ACC112 (cell line): Measurements from ENCODE around the gene AFTPH.

ENCODE experiments used
- H2AFZ ChIP-seq: fragments of 200-600 bp; sonication (generic); one replicate; pipeline ENCODE4 v1.6.0; 2017; ENCODE audit warnings: antibody characterized with exemption, low read length; ENCODE audit not compliant: unreplicated experiment
- H3K27ac ChIP-seq: fragments of 200-600 bp; sonication (generic); 2 replicates; pipeline ENCODE4 v1.5.1; 2014; ENCODE audit warnings: low read depth, mild to moderate bottlenecking, antibody characterized with exemption, low read length, moderate library complexity
- H3K27me3 ChIP-seq: fragments of 200-600 bp; sonication (generic); 2 replicates; pipeline ENCODE4 v1.6.1; 2014; ENCODE audit warnings: mild to moderate bottlenecking, antibody characterized with exemption, low read length, moderate library complexity, mixed read lengths; ENCODE audit not compliant: insufficient read depth
- H3K36me3 ChIP-seq: fragments of 200-600 bp; sonication (generic); 2 replicates; pipeline ENCODE4 v1.6.1; 2016; ENCODE audit warnings: mild to moderate bottlenecking, antibody characterized with exemption, low read length, moderate library complexity, mixed read lengths; ENCODE audit not compliant: insufficient read depth
- H3K4me1 ChIP-seq: fragments of 200-600 bp; sonication (generic); one replicate; pipeline ENCODE4 v1.6.1; 2016; ENCODE audit warnings: low read length, mixed read lengths; ENCODE audit not compliant: insufficient read depth, unreplicated experiment, control insufficient read depth
- H3K4me3 ChIP-seq: fragments of 200-600 bp; sonication (generic); 2 replicates; pipeline ENCODE4 v1.5.1; 2014; ENCODE audit warnings: mild to moderate bottlenecking, low read depth, low read length
- H3K79me2 ChIP-seq: fragments of 200-600 bp; sonication (generic); one replicate; pipeline ENCODE4 v1.6.0; 2016; ENCODE audit warnings: low read length; ENCODE audit not compliant: control insufficient read depth, unreplicated experiment, insufficient read depth

AFTPH gene

DNA sequence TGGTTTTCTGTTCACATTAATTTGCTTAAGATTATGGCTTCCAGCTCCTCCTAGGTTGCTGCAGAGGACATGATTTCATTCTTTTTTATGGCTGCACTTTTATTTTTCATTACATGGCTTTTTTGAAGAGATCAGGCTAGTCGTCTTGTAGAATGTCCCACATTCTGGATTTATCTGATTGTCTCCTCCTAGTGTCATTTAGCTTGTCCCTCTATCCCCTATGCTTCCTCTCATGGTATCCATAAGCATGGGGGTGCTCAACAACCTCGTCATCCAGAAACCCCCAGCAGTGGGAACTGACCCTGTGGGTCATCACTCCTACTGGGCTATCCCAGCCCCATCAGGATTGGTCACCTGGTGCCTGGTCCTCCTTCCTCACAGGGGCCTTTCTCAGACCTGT is 80.0 kb downstream of the AFTPH start:
- Histone ChIP-seq H3K36me3 (no peaks in the 10 kb centered on the region), H3K27me3 (peaks cover 4% of the 10 kb centered on the region; the same call in 1 of the 2 replicates), H3K4me1 (no peaks in the 10 kb centered on the region), H3K79me2 (no peaks in the 10 kb centered on the region), H3K27ac (no peak overlapping the region), H2AFZ (no peak overlapping the region), H3K4me3 (no peak overlapping the region)

DNA sequence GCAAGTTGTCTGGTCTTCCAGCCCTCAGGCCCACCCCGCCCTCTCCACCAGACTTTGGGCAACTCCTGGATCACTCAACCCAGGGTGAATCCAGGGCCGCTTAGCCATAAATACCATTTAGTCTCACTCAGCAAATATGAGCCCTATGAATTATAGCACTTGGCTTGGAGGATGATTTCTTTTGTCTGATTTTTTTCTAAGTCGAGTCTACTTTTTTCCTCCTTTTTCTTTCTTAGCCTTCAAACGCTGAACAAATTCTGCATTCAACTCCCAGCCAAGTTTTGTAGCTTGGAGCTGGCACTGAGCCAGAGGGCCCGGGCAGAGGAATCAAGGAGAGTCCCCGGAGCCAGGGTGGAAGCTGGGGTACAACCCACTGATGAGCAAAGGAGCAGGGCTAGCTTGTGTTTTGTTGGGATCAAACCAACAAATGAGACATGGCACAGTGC is 80.9 kb downstream of the AFTPH start:
- Histone ChIP-seq H3K27me3 (0 out of 2 replicates have a peak, but pooled peaks cover 4% of the 10 kb centered on the region), H3K4me3 (no peak overlapping the region), H3K4me1 (peaks cover 3% of the 10 kb centered on the region), H3K79me2 (no peaks in the 10 kb centered on the region), H3K36me3 (no peaks in the 10 kb centered on the region), H2AFZ (no peak overlapping the region), H3K27ac (no peak overlapping the region)

DNA sequence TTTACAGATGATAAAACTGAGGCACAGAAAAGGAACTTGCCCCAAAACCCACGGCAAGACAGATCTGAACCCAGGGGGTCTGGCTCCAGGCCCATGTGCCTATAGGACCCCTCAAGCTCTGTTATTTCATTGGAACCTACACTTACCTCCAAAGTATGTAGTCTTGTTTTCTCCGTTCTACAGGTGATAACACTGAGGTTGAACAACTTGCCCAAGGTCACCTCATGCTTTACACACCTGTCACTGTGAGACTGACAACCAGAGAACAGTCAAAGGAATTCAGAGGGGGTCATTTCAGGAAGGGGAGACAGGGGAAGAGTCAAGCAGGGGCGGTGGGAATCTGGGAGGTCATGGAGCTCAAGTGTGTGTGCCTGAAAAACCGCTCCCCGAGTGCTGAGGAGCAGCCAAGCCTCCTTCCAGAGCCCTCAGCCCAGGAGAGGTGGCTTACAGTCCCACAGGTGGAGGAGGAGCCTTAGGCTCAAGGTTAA is 81.9 kb downstream of the AFTPH start:
- H3K79me2 ChIP-seq = no peaks in the 10 kb centered on the region
- H3K27ac ChIP-seq = no peak overlapping the region
- H3K36me3 ChIP-seq = no peaks in the 10 kb centered on the region
- no peak overlapping the region for H3K4me3 ChIP-seq
- no peak overlapping the region for H2AFZ ChIP-seq
- 0 out of 2 replicates have a peak, but pooled peaks cover 4% of the 10 kb centered on the region for H3K27me3 ChIP-seq
- H3K4me1 ChIP-seq = peaks cover 3% of the 10 kb centered on the region

DNA sequence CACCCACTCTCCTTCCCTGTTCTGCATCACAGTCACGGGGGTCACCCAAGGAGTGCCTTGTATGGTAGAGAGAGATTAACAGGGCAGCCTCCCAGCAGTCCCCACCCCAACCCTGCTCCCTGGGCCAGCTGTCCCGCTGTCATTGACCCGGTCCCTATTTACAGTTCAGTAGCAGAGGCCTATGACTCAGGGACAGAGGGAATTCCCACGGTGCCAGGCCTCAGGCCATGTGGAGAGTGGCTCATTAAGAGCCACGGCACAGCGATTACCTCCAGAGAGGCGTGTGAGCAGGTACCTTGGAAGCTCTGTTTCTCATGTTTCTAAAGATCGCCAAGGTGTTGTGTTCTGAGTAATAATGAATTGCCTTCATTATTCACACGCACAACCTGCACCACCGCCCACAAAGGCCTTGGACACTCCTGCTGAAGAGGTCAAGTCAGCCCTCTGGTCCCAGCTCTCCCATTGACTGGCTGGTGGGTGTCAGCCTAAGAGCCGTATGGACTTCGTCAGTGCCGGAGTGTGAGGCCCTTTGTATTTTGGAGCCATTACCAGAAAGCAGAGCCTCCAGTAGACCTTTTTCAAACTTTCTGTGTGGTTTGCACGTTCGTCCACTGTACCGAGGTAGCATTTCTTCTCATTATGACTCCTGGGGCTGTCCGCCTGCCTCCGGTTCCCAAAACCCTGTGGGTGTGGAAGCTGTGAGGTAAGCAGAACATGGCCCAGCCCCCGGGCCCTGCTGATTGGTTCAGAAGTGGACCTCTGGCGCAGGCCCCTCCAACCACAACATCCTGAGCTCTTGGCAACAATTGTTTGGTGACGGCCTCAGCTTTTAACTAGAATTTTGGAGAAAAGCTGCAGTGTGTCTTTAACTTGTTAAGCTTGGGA is 82.6 kb downstream of the AFTPH start:
- Histone ChIP-seq H3K4me3 (no peak overlapping the region), H3K36me3 (no peaks in the 10 kb centered on the region), H3K27ac (no peak overlapping the region), H3K4me1 (peaks cover 3% of the 10 kb centered on the region), H2AFZ (no peak overlapping the region), H3K27me3 (peaks cover 7% of the 10 kb centered on the region), H3K79me2 (no peaks in the 10 kb centered on the region)

DNA sequence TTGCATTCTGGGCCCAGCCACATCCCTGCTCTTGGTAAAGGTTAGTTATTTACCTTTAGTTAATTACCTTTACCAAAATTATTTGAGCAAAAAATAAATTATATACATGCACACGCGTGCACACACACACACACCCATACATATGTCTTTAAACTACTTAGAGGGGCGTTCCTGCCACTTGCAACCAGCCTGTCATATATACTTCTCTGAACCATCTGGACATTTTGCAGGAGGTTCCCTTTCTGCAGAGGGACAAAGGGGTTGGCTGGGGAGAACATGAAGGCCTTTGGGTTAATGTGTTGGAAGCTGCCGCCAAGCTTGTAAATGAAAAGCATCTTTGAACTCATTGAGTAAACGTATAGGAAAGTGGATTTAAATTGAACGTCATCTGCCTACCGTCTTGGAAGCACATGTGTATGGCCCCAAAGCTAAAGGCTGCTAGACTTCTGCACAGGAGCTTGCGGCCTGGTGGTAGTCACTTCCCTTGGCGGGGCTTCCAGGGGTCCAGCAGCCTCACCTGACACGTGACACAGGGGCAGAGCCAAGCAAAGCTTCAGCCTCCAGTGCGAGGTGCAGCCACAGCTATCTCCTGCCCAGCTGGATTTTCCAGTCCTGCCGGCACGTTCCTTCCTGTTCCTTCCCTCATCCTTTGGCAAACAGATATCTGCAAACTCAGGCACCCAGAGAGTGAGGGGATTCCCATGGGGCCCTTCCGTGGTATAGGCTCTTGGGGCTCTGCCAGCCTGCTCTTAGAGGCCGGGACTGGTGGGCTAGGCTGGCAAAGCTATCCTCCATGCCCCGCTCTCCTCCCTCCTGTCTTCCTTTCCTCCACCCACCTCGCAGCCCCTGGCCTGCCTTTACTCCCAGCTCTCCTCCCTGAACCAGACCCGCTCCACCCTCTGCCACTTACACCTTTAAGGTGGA is 83.5 kb downstream of the AFTPH start:
- Histone ChIP-seq H3K4me1 (peaks cover 3% of the 10 kb centered on the region), H2AFZ (no peak overlapping the region), H3K36me3 (no peaks in the 10 kb centered on the region), H3K27me3 (peaks cover 11% of the 10 kb centered on the region), H3K4me3 (no peak overlapping the region), H3K27ac (no peak overlapping the region), H3K79me2 (no peaks in the 10 kb centered on the region)

DNA sequence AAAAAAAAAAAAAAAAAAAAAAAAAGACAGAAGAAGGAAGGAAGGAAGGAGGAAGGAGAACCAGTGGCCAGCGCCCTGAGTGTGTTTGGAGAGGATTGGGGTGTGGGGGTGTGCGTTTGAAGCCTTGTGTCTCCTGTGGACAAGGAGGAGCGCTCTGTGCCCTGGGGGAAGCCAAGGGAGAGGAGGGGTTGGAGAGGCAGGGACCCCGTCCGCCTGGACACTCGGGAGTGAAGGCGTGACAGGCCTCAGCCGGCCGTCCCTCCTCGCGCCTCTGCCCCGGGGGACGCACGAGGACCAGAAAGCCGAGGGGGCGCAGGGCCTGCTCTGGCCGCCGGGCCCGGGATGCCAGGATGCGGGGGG is 84.7 kb downstream of the AFTPH start:
- H2AFZ ChIP-seq = peak overlapping the region; percentile 98
- H3K4me3 ChIP-seq = peak overlapping the region; percentile 75
- H3K27ac ChIP-seq = no peak overlapping the region

DNA sequence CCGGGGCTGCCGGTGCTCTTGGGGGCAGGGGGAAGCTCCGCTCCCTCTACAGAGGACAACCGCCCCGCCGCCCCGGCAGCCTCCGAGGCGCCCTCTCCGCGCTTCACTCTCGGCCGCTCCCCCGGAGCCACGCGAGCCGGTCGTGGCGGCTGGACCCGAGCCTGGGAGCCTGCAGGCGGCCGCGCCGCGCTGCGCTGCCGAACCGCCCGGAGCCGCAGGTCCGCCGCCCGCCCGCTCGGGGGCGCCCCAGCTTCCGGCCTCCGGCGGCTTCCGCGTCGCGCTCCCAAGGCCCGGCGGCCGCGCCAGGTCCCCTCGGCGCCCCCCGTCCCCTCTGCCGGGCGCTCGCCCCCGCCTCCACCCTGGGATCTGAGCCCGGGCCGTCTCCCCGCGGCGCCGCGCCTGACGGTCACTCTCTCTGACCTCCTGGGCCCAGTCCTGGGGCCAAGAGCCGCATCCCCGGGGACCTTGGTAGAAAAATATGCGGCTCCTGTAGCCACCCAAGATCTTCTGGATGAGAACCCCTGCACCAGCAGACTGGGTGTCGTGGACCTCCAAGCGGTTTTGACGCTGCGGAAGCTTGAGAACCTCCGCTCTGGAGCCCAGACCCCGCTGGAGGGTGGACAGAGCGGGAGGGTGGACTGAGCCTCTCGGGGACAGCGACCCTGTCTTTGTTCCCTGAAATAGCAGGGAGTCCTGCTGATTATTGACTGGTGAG is 85.3 kb downstream of the AFTPH start:
- H2AFZ ChIP-seq = peak overlapping the region; percentile 98
- H3K27ac ChIP-seq = no peak overlapping the region
- H3K79me2 ChIP-seq = no peaks in the 10 kb centered on the region
- H3K4me3 ChIP-seq = peak overlapping the region; percentile 75
- peaks cover 3% of the 10 kb centered on the region for H3K4me1 ChIP-seq
- no peaks in the 10 kb centered on the region for H3K36me3 ChIP-seq
- peaks cover 20% of the 10 kb centered on the region for H3K27me3 ChIP-seq

More for the DNA sequence above, 84.7 kb downstream of the AFTPH start:
- H3K36me3 ChIP-seq = no peaks in the 10 kb centered on the region
- no peaks in the 10 kb centered on the region for H3K79me2 ChIP-seq
- peaks cover 3% of the 10 kb centered on the region for H3K4me1 ChIP-seq
- H3K27me3 ChIP-seq = peaks cover 20% of the 10 kb centered on the region

DNA sequence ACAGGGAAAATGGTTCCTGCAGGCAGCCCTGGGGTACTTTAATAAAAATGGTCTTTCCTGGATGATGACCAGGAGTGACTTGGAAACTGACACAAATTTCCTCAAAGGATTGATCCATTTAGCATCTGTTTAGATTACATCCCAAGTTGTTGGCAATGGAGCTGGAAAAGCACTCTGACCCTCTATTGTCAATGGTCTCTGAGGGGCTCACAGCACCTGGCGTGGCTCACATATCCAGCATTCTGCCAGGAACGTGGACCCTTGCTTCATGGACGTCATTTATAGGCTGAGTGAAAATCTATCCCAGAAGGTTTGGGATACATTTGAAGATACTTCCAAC is 85.8 kb downstream of the AFTPH start:
- no peaks in the 10 kb centered on the region for H3K36me3 ChIP-seq
- peaks cover 20% of the 10 kb centered on the region for H3K27me3 ChIP-seq
- H2AFZ ChIP-seq = peak overlapping the region; percentile 98
- H3K27ac ChIP-seq = no peak overlapping the region
- no peaks in the 10 kb centered on the region for H3K79me2 ChIP-seq
- H3K4me1 ChIP-seq = peaks cover 3% of the 10 kb centered on the region
- H3K4me3 ChIP-seq = peak overlapping the region; percentile 75

DNA sequence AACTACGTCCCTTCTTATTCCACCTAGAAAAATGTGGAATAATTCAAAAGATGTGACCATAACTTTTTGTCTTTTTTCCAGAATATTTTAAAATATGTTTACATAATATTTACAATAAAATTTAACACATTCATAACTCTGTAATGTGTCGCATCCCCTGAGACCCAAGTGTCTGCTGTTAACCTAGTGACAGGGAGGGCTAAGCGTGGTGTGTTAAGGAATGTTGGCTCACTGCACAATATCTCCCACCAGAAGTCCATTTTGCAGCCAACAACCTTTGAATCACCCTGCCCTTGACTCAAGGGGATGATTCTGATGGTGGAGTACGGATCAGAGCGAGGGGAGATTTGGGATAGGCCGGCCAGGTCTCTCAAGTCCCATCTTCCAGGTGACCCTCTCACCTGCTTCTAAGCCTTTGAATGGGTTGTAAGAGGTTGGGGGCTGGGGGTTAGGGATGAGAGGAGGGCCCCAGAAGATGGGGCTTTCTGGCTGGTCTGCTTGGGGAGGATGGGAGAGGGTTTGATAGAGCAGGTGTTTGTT is 86.3 kb downstream of the AFTPH start:
- H3K27ac ChIP-seq = no peak overlapping the region
- H2AFZ ChIP-seq = no peak overlapping the region
- no peaks in the 10 kb centered on the region for H3K36me3 ChIP-seq
- H3K27me3 ChIP-seq = peaks cover 20% of the 10 kb centered on the region
- H3K4me1 ChIP-seq = peaks cover 3% of the 10 kb centered on the region
- no peaks in the 10 kb centered on the region for H3K79me2 ChIP-seq
- no peak overlapping the region for H3K4me3 ChIP-seq
